ENCODE results near the gene CDA. TPM values are rescaled to one million over a fixed set of nuclear protein-coding genes. Genes with fewer than 3 reads are reported as not detected.

CDA gene
- total and polyA plus RNA-seq, 8 donors = 0.36 to 12.2 (median 0.62) TPM

- peak overlapping the region in 1 of 2 donors; percentile 67 for H3K27ac ChIP-seq
- peaks cover 13 to 28% of the 10 kb centered on the region in 2 donors for H3K4me1 ChIP-seq
- H3K36me3 ChIP-seq = peaks cover 0 to 31% of the 10 kb centered on the region in 2 donors
- H3K9me3 ChIP-seq = no peaks in the 10 kb centered on the region
- no peak for DNase-seq
- no peak for ATAC-seq
- H3K4me3 ChIP-seq = peak overlapping the region; percentile 68 to 94
- H3K27me3 ChIP-seq = no peaks in the 10 kb centered on the region
- intact Hi-C loops (cut with DNase I) = no loop called here
- TF ChIP-seq, protein P1, sequence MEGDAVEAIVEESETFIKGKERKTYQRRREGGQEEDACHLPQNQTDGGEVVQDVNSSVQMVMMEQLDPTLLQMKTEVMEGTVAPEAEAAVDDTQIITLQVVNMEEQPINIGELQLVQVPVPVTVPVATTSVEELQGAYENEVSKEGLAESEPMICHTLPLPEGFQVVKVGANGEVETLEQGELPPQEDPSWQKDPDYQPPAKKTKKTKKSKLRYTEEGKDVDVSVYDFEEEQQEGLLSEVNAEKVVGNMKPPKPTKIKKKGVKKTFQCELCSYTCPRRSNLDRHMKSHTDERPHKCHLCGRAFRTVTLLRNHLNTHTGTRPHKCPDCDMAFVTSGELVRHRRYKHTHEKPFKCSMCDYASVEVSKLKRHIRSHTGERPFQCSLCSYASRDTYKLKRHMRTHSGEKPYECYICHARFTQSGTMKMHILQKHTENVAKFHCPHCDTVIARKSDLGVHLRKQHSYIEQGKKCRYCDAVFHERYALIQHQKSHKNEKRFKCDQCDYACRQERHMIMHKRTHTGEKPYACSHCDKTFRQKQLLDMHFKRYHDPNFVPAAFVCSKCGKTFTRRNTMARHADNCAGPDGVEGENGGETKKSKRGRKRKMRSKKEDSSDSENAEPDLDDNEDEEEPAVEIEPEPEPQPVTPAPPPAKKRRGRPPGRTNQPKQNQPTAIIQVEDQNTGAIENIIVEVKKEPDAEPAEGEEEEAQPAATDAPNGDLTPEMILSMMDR (IDR thresholded peaks at IDR 0.05) = no peak
Measured at GRCh38 chr1:20660847-20661206, 71.9 kb downstream of the CDA start.

DNA sequence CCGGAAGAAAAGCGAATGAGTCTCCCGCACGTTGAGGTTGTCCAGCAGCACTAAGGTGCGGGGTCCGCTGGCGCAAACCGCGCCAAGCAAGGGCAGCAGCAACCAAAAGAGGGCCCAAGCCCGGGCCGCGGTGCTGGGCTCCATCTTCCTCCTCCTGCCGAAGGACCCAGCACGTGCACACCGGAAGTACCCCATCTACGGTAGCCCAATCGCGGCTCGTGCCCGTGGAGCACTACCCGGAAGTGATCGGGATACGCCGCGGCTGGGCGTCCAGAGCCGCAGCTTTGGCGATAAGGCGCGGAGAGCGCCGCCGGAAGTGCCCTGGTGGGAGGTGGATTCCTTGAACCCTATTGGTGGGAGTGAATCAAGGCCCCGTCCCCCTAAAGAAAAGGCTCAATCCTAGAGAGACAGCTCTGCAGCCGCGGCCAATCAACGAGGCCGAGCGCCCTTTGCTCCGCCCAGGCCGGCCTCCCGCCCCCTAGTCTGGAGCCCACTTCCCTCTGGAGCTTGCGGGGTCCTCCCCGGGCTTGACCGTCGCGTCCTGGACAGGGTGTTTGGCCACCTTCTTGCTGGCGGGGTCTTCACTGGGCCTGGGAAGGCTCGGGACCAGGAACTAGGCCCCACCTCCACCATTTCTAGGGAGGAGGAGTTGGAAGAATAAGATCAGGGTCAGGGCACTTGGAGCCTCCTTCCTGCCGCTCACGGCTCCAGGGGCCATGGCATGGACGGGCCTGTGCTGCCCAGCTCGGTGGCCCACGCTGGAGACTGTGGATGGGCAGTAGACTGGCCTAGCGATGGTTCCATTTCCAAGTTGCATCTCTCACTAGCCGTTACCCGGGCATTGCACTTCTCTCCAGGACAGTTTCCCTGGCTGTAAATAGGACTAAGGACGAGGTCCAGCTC is 72.6 kb downstream of the CDA start, which contains the start of gene DDOST:
TSS of gene DDOST (minus strand) at position 163 of the 903 bp plus-strand sequence. CDS start at position 144, 19 bp downstream.
- peaks cover 13 to 28% of the 10 kb centered on the region in 2 donors for H3K4me1 ChIP-seq
- peak within 1 kb of the TSS; percentile 68 to 94 for H3K4me3 ChIP-seq
- TF ChIP-seq, protein P1 (IDR thresholded peaks at IDR 0.05) = peak in 1 of 2 donors; percentile 50
- peak; percentile 94 to 98 (median 97) for DNase-seq
- peak within 1 kb of the TSS; percentile 57 to 67 for H3K27ac ChIP-seq
- H3K9me3 ChIP-seq = no peaks in the 10 kb centered on the region
- peak; percentile 98 for ATAC-seq
- H3K27me3 ChIP-seq = no peaks in the 10 kb centered on the region
- H3K36me3 ChIP-seq = peaks cover 0 to 25% of the 10 kb centered on the region in 2 donors
- intact Hi-C loops (cut with DNase I) = no loop called here

DNA sequence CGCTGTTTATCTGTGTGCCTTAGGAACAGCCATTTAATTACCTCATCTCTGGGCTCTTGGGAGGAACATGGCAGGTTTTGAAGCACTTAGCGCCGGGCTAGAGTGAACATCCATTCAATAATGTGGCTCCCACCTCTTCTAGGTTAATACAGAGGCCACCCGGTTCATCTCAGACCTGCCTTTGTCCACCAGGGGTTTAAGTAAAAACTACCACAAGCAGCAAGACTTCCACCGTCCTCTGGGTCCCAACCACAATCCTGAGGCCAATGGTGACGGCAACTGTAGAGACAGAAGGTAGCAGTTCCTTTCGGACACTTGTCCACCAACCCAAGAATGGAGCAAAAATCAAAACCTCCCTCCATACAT is 73.2 kb downstream of the CDA start:
- peak overlapping the region; percentile 57 to 67 for H3K27ac ChIP-seq
- intact Hi-C loops (cut with DNase I) = no loop called here
- TF ChIP-seq, protein P1 (IDR thresholded peaks at IDR 0.05) = no peak

DNA sequence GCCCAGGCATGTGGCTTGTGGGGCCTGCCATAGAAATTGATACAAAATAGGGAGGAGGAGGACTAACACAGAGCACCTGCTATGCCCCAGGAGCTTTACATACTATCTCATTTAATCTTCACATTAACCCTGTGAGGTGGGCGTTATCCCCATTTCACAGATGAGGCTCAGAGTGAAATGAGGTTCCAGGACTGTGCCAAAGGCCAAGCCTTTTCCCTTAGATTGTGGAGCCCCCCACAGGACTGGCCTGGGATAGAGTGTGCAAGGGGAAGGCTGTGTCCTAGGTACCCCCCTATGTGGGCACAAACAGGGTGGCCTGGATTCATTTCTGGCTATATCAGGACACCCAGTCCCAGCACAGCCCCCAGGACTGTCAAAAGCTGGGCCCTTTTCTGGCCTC is 74.5 kb downstream of the CDA start:
- peaks cover 0 to 6% of the 10 kb centered on the region in 2 donors for H3K36me3 ChIP-seq
- ATAC-seq (no peak), DNase-seq (no peak)
- H3K27me3 ChIP-seq = no peaks in the 10 kb centered on the region
- no peak overlapping the region for H3K4me3 ChIP-seq
- H3K4me1 ChIP-seq = peaks cover 13 to 25% of the 10 kb centered on the region in 2 donors
- no peak overlapping the region for H3K27ac ChIP-seq
- intact Hi-C loops (cut with DNase I) = no loop called here
- TF ChIP-seq, protein P1 (IDR thresholded peaks at IDR 0.05) = no peak
- no peaks in the 10 kb centered on the region for H3K9me3 ChIP-seq

More for the DNA sequence above, 73.2 kb downstream of the CDA start:
- Histone ChIP-seq H3K9me3 (no peaks in the 10 kb centered on the region), H3K36me3 (peaks cover 0 to 19% of the 10 kb centered on the region in 2 donors), H3K4me1 (peaks cover 13 to 28% of the 10 kb centered on the region in 2 donors), H3K27me3 (no peaks in the 10 kb centered on the region), H3K4me3 (peak overlapping the region; percentile 68 to 94)
- DNase-seq = no peak
- ATAC-seq = no peak

- H3K4me3 ChIP-seq = no peak overlapping the region
Measured at GRCh38 chr1:20663969-20664715, 75.2 kb downstream of the CDA start.

More at GRCh38 chr1:20663969-20664715, 75.2 kb downstream of the CDA start:
- no peaks in the 10 kb centered on the region for H3K36me3 ChIP-seq
- H3K27me3 ChIP-seq = no peaks in the 10 kb centered on the region
- no peak for ATAC-seq
- intact Hi-C loops (cut with DNase I) = no loop called here
- no peak for DNase-seq
- H3K4me1 ChIP-seq = peaks cover 13 to 17% of the 10 kb centered on the region in 2 donors
- no peaks in the 10 kb centered on the region for H3K9me3 ChIP-seq
- H3K27ac ChIP-seq = no peak overlapping the region
- TF ChIP-seq, protein P1 (IDR thresholded peaks at IDR 0.05) = no peak
